Upper lobe of left lung (tissue), 4 donors: Measurements from ENCODE around the gene CRKL.

Experiments
- CTCF ChIP-seq, 6 experiments: fragments of 450-650 bp in 4 of 6; fragments of 200-600 bp in 2 of 6; sonication (generic) in 2 of 6; IDR thresholded peaks; one replicate each; pipeline ENCODE4 v1.5.1; 2016 to 2019; ENCODE audit warnings: antibody characterized with exemption in 6 of 6
- POLR2A ChIP-seq, 4 donors: fragments of 450-650 bp; IDR thresholded peaks; one replicate each; pipeline ENCODE4 v1.5.1; 2016 to 2017; ENCODE audit warnings: antibody characterized with exemption in 4 of 4, mild to moderate bottlenecking in 2 of 4

GRCh38 chr22:20957102-20957682 is 40.0 kb downstream of the CRKL start:
- TF ChIP-seq CTCF (IDR thresholded peaks at IDR 0.05) = no peak
- peak in 1 of 4 donors; percentile 47 for TF ChIP-seq POLR2A (IDR thresholded peaks at IDR 0.05)
